ENCODE data around the gene EVI2B. TPM values are rescaled to one million over a fixed set of nuclear protein-coding genes. Genes with fewer than 3 reads are reported as not detected.

The EVI2B gene
- total RNA-seq, 4 donors from 2014 or later = 3.0 to 11.8 (median 4.8) TPM

GRCh38 chr17:31307640-31308039, 6.2 kb downstream of the EVI2B start:
- 85 to 98% methylated on average over 1 of the region's 1 CpG for WGBS, 2 donors

GRCh38 chr17:31299624-31300023, 14.2 kb downstream of the EVI2B start:
- Histone ChIP-seq H3K36me3 (no peaks in the 10 kb centered on the region), H3K4me1 (no peaks in the 10 kb centered on the region), H3K4me3 (replicated peaks in 1 of 3) (no peak overlapping the region), H3K27ac (no peak overlapping the region), H3K27me3 (no peaks in the 10 kb centered on the region), H3K9me3 (no peaks in the 10 kb centered on the region)
- DNase-seq = no peak
- intact Hi-C loops (cut with DNase I) = no loop called here
- no peak for TF ChIP-seq POLR2A (IDR thresholded peaks at IDR 0.05)
- no peak for TF ChIP-seq CTCF (IDR thresholded peaks at IDR 0.05)

More at GRCh38 chr17:31307640-31308039, 6.2 kb downstream of the EVI2B start:
- no peaks in the 10 kb centered on the region for H3K4me1 ChIP-seq
- H3K27ac ChIP-seq = no peak overlapping the region
- TF ChIP-seq CTCF (IDR thresholded peaks at IDR 0.05) (no peak), POLR2A (IDR thresholded peaks at IDR 0.05) (no peak)
- DNase-seq = no peak
- no peaks in the 10 kb centered on the region for H3K36me3 ChIP-seq
- H3K27me3 ChIP-seq = no peaks in the 10 kb centered on the region
- intact Hi-C loops (cut with DNase I) = no loop called here
- no peaks in the 10 kb centered on the region for H3K9me3 ChIP-seq
- no peak overlapping the region for H3K4me3 ChIP-seq (replicated peaks in 1 of 3)

GRCh38 chr17:31297090-31297489, 16.8 kb downstream of the EVI2B start, which contains the start of gene OMG:
OMG (minus strand) TSS chr17:31297239; CDS start chr17:31296331, 908 bp downstream.
- DNase-seq = no peak
- no peaks in the 10 kb centered on the region for H3K4me1 ChIP-seq
- H3K4me3 ChIP-seq (replicated peaks in 1 of 3) = no peak within 1 kb of the TSS
- 89 to 90% methylated on average over 7 of the region's 7 CpGs for WGBS, 2 donors
- no peaks in the 10 kb centered on the region for H3K27me3 ChIP-seq
- intact Hi-C loops (cut with DNase I) = no loop called here
- H3K9me3 ChIP-seq = no peaks in the 10 kb centered on the region
- H3K27ac ChIP-seq = no peak within 1 kb of the TSS
- no peaks in the 10 kb centered on the region for H3K36me3 ChIP-seq
- no peak for TF ChIP-seq POLR2A (IDR thresholded peaks at IDR 0.05)
- TF ChIP-seq CTCF (IDR thresholded peaks at IDR 0.05) = no peak

GRCh38 chr17:31296142-31296541, 17.7 kb downstream of the EVI2B start:
- Histone ChIP-seq H3K9me3 (no peaks in the 10 kb centered on the region), H3K4me3 (replicated peaks in 1 of 3) (no peak overlapping the region), H3K36me3 (no peaks in the 10 kb centered on the region), H3K27ac (no peak overlapping the region), H3K4me1 (no peaks in the 10 kb centered on the region), H3K27me3 (no peaks in the 10 kb centered on the region)
- no peak for DNase-seq
- intact Hi-C loops (cut with DNase I) = no loop called here
- TF ChIP-seq POLR2A (IDR thresholded peaks at IDR 0.05) = no peak
- no peak for TF ChIP-seq CTCF (IDR thresholded peaks at IDR 0.05)
- 83 to 93% methylated on average over 2 of the region's 2 CpGs for WGBS, 2 donors

- no peak for TF ChIP-seq POLR2A (IDR thresholded peaks at IDR 0.05)
- TF ChIP-seq CTCF (IDR thresholded peaks at IDR 0.05) = no peak
- Histone ChIP-seq H3K27ac (no peak overlapping the region), H3K4me1 (no peaks in the 10 kb centered on the region), H3K36me3 (no peaks in the 10 kb centered on the region), H3K4me3 (replicated peaks in 1 of 3) (no peak overlapping the region), H3K9me3 (no peaks in the 10 kb centered on the region), H3K27me3 (no peaks in the 10 kb centered on the region)
- no peak for DNase-seq
- WGBS, 2 donors = 90 to 97% methylated on average over 1 of the region's 1 CpG
- intact Hi-C loops (cut with DNase I) = no loop called here
These were observed 18.4 kb downstream of the EVI2B start for GRCh38 chr17:31295489-31295871.

All from thyroid gland (tissue), 4 donors.